NCI-H1694 (cell line): Measurements from ENCODE around the gene RAP1A.

Experiments used
- DNase-seq: peaks from one replicate; lab custom pipeline; 2025; lab: John Stamatoyannopoulos, UW

RAP1A gene

GRCh38 chr1:111719674-111720132, 100.1 kb downstream of the RAP1A start:
- no peak for DNase-seq

GRCh38 chr1:111720274-111720976, 100.8 kb downstream of the RAP1A start:
- DNase-seq, result no peak

GRCh38 chr1:111720977-111721786, 101.6 kb downstream of the RAP1A start:
- no peak for DNase-seq

- no peak for DNase-seq
Measured at GRCh38 chr1:111723091-111723806, 103.7 kb downstream of the RAP1A start.

GRCh38 chr1:111723871-111724270, 104.3 kb downstream of the RAP1A start:
- no peak for DNase-seq

- DNase-seq, result no peak
Measured at GRCh38 chr1:111725192-111725591, 105.6 kb downstream of the RAP1A start.

- no peak for DNase-seq
Measured at GRCh38 chr1:111727056-111727455, 107.5 kb downstream of the RAP1A start.

GRCh38 chr1:111729271-111729921, 109.8 kb downstream of the RAP1A start:
- DNase-seq, result no peak

- no peak for DNase-seq
Measured at GRCh38 chr1:111729946-111730681, 110.5 kb downstream of the RAP1A start.

- DNase-seq, result no peak
Measured at GRCh38 chr1:111730706-111731105, 111.1 kb downstream of the RAP1A start.

GRCh38 chr1:111731956-111732355, 112.4 kb downstream of the RAP1A start:
- no peak for DNase-seq

- DNase-seq, result no peak
Measured at GRCh38 chr1:111732718-111733117, 113.1 kb downstream of the RAP1A start.

- no peak for DNase-seq
Measured at GRCh38 chr1:111733183-111733991, 113.8 kb downstream of the RAP1A start.

GRCh38 chr1:111733992-111734341, 114.4 kb downstream of the RAP1A start:
- no peak for DNase-seq

GRCh38 chr1:111734426-111734825, 114.8 kb downstream of the RAP1A start:
- DNase-seq, result no peak

- DNase-seq, result no peak
Measured at GRCh38 chr1:111734856-111735255, 115.3 kb downstream of the RAP1A start.

- DNase-seq, result no peak
Measured at GRCh38 chr1:111735321-111735720, 115.7 kb downstream of the RAP1A start.

GRCh38 chr1:111735858-111736544, 116.4 kb downstream of the RAP1A start:
- peak; percentile 93 for DNase-seq

- peak; percentile 92 for DNase-seq
Measured at GRCh38 chr1:111736548-111737215, 117.1 kb downstream of the RAP1A start.
